ENCODE data around the gene ABCB4. TPM values are rescaled to one million over a fixed set of nuclear protein-coding genes. Genes with fewer than 3 reads are reported as not detected.

ABCB4 gene
- total RNA-seq, 1 donor from 2014 or later: 0.30 TPM

- H3K4me3 Mint-ChIP-seq: no peak overlapping the region
- TF ChIP-seq, protein P1, sequence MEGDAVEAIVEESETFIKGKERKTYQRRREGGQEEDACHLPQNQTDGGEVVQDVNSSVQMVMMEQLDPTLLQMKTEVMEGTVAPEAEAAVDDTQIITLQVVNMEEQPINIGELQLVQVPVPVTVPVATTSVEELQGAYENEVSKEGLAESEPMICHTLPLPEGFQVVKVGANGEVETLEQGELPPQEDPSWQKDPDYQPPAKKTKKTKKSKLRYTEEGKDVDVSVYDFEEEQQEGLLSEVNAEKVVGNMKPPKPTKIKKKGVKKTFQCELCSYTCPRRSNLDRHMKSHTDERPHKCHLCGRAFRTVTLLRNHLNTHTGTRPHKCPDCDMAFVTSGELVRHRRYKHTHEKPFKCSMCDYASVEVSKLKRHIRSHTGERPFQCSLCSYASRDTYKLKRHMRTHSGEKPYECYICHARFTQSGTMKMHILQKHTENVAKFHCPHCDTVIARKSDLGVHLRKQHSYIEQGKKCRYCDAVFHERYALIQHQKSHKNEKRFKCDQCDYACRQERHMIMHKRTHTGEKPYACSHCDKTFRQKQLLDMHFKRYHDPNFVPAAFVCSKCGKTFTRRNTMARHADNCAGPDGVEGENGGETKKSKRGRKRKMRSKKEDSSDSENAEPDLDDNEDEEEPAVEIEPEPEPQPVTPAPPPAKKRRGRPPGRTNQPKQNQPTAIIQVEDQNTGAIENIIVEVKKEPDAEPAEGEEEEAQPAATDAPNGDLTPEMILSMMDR (IDR thresholded peaks at IDR 0.05): no peak
- TF ChIP-seq EZH2phosphoT487 (IDR thresholded peaks at IDR 0.05): no peak
- TF ChIP-seq EZH2 (IDR thresholded peaks at IDR 0.05): no peak
These were observed 84.3 kb downstream of the ABCB4 start for GRCh38 chr7:87391020-87391701.

DNA sequence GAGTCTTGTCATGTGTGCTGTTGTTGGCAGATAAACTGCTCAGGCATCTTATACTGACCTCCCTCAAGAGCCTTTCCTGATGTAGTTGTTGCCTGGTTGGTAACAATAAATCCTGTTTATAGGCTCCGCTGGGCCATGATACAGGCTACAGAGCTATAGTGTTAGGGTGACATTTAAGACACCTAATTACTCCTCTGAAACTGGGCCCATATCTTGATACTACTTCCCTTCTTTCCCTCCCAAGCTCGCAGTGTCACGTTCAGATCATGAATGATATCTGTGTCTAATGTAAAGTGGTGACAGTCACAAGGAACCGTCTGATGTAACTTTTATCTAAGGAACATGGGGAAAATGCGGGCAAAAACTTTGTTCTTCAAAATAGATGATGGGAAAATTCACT is 94.6 kb downstream of the ABCB4 start:
- H3K36me3 ChIP-seq: peaks cover 22% of the 10 kb centered on the region
- no peaks in the 10 kb centered on the region for H3K27me3 Mint-ChIP-seq (ENCODE audit: insufficient read depth, low read depth)

More at GRCh38 chr7:87391020-87391701, 84.3 kb downstream of the ABCB4 start:
- no peaks in the 10 kb centered on the region for H3K27me3 ChIP-seq
- no peaks in the 10 kb centered on the region for H3K4me1 ChIP-seq
- H3K79me2 ChIP-seq (ENCODE audit: low read depth): no peaks in the 10 kb centered on the region
- H4K20me1 ChIP-seq (ENCODE audit: low read depth): no peaks in the 10 kb centered on the region
- H3K4me1 Mint-ChIP-seq: no peaks in the 10 kb centered on the region
- H3K36me3 Mint-ChIP-seq: peaks cover 26% of the 10 kb centered on the region
- no peak for DNase-seq (ENCODE audit: low spot score)
- H3K9me3 Mint-ChIP-seq: peaks cover 5% of the 10 kb centered on the region
- no peaks in the 10 kb centered on the region for H3K9me3 ChIP-seq (ENCODE audit: low read depth)
- H3K9ac ChIP-seq: no peak overlapping the region
- H3K4me3 ChIP-seq: no peak overlapping the region
- peaks cover 14% of the 10 kb centered on the region for H3K36me3 ChIP-seq
- H3K4me2 ChIP-seq: no peak overlapping the region
- H3K27ac Mint-ChIP-seq: no peak overlapping the region
- no peaks in the 10 kb centered on the region for H3K27me3 Mint-ChIP-seq (ENCODE audit: insufficient read depth, low read depth)
- no peak overlapping the region for H3K27ac ChIP-seq
- H3F3A ChIP-seq (ENCODE audit: low read depth): no peaks in the 10 kb centered on the region
- H2AFZ ChIP-seq (replicated peaks): no peak overlapping the region

GRCh38 chr7:87375662-87376435 is 99.6 kb downstream of the ABCB4 start:
- Histone ChIP-seq H2AFZ (replicated peaks) (no peak overlapping the region), H3K36me3 (peaks cover 29% of the 10 kb centered on the region), H3K27me3 (no peaks in the 10 kb centered on the region), H3K4me2 (no peak overlapping the region), H4K20me1 (ENCODE audit: low read depth) (no peaks in the 10 kb centered on the region), H3K4me3 (no peak overlapping the region), H3F3A (ENCODE audit: low read depth) (no peaks in the 10 kb centered on the region), H3K9ac (no peak overlapping the region), H3K4me1 (no peaks in the 10 kb centered on the region), H3K9me3 (ENCODE audit: low read depth) (no peaks in the 10 kb centered on the region), H3K27ac (no peak overlapping the region), H3K79me2 (ENCODE audit: low read depth) (no peaks in the 10 kb centered on the region)
- Mint-ChIP-seq H3K4me1 (no peaks in the 10 kb centered on the region), H3K27me3 (ENCODE audit: insufficient read depth, low read depth) (no peaks in the 10 kb centered on the region), H3K27ac (no peak overlapping the region), H3K9me3 (no peaks in the 10 kb centered on the region), H3K36me3 (peaks cover 6% of the 10 kb centered on the region), H3K4me3 (no peak overlapping the region)
- TF ChIP-seq EZH2phosphoT487 (IDR thresholded peaks at IDR 0.05) (no peak), EZH2 (IDR thresholded peaks at IDR 0.05) (no peak)
- TF ChIP-seq, protein P1 (IDR thresholded peaks at IDR 0.05): no peak
- no peak for DNase-seq (ENCODE audit: low spot score)

More for the DNA sequence above, 94.6 kb downstream of the ABCB4 start:
- no peak overlapping the region for H3K4me3 ChIP-seq
- H3K27ac ChIP-seq: no peak overlapping the region
- no peak for DNase-seq (ENCODE audit: low spot score)
- no peaks in the 10 kb centered on the region for H3K9me3 ChIP-seq (ENCODE audit: low read depth)
- no peak overlapping the region for H3K4me2 ChIP-seq
- H3K9ac ChIP-seq: no peak overlapping the region
- no peaks in the 10 kb centered on the region for H3K79me2 ChIP-seq (ENCODE audit: low read depth)
- H3K36me3 Mint-ChIP-seq: peaks cover 18% of the 10 kb centered on the region
- H3K27me3 ChIP-seq: no peaks in the 10 kb centered on the region
- no peaks in the 10 kb centered on the region for H3K4me1 ChIP-seq
- no peaks in the 10 kb centered on the region for H3F3A ChIP-seq (ENCODE audit: low read depth)
- H2AFZ ChIP-seq (replicated peaks): no peak overlapping the region
- no peak for TF ChIP-seq EZH2phosphoT487 (IDR thresholded peaks at IDR 0.05)
- TF ChIP-seq EZH2 (IDR thresholded peaks at IDR 0.05): no peak
- TF ChIP-seq, protein P1 (IDR thresholded peaks at IDR 0.05): no peak
- peaks cover 11% of the 10 kb centered on the region for H3K9me3 Mint-ChIP-seq
- H3K27ac Mint-ChIP-seq: no peak overlapping the region
- H3K4me3 Mint-ChIP-seq: no peak overlapping the region
- H4K20me1 ChIP-seq (ENCODE audit: low read depth): no peaks in the 10 kb centered on the region
- H3K4me1 Mint-ChIP-seq: no peaks in the 10 kb centered on the region
